Measurements from ENCODE around the gene RHBDD1. TPM values are rescaled to one million over a fixed set of nuclear protein-coding genes. Genes with fewer than 3 reads are reported as not detected.
"Not testable (repeated sequence)": the region's sequence is repeated elsewhere in the genome, so short reads cannot be mapped to it uniquely, and the experiment has no call there.

Gene RHBDD1
- polyA plus RNA-seq, 3 donors = 29.4 to 30.9 (median 30.9) TPM

GRCh38 chr2:226839951-226840350 is 4.1 kb downstream of the RHBDD1 start:
- no peak for DNase-seq (ENCODE audit: low read depth in 3 of 3, low spot score in 2 of 3)

- not testable (repeated sequence) for DNase-seq (ENCODE audit: low read depth in 3 of 3, low spot score in 2 of 3)
These were observed 7.1 kb downstream of the RHBDD1 start for GRCh38 chr2:226843001-226843400.

- no peak for DNase-seq (ENCODE audit: low read depth in 3 of 3, low spot score in 2 of 3)
These were observed 9.7 kb downstream of the RHBDD1 start for GRCh38 chr2:226845386-226846116.

GRCh38 chr2:226847090-226847489 is 11.2 kb downstream of the RHBDD1 start:
- no peak for DNase-seq (ENCODE audit: low read depth in 3 of 3, low spot score in 2 of 3)

- no peak for DNase-seq (ENCODE audit: low read depth in 3 of 3, low spot score in 2 of 3)
These were observed 11.7 kb downstream of the RHBDD1 start for GRCh38 chr2:226847511-226847910.

GRCh38 chr2:226849349-226849748 is 13.5 kb downstream of the RHBDD1 start:
- no peak for DNase-seq (ENCODE audit: low read depth in 3 of 3, low spot score in 2 of 3)

GRCh38 chr2:226850024-226850423 is 14.2 kb downstream of the RHBDD1 start:
- DNase-seq (ENCODE audit: low read depth in 3 of 3, low spot score in 2 of 3) = no peak

- DNase-seq (ENCODE audit: low read depth in 3 of 3, low spot score in 2 of 3) = no peak
These were observed 19.9 kb downstream of the RHBDD1 start for GRCh38 chr2:226855787-226856186.

GRCh38 chr2:226860087-226860486 is 24.2 kb downstream of the RHBDD1 start:
- DNase-seq (ENCODE audit: low read depth in 3 of 3, low spot score in 2 of 3) = no peak

- DNase-seq (ENCODE audit: low read depth in 3 of 3, low spot score in 2 of 3) = no peak
These were observed 26.8 kb downstream of the RHBDD1 start for GRCh38 chr2:226862623-226863022.

- DNase-seq (ENCODE audit: low read depth in 3 of 3, low spot score in 2 of 3) = no peak
These were observed 29.4 kb downstream of the RHBDD1 start for GRCh38 chr2:226865273-226865672.

- no peak for DNase-seq (ENCODE audit: low read depth in 3 of 3, low spot score in 2 of 3)
These were observed 29.9 kb downstream of the RHBDD1 start for GRCh38 chr2:226865710-226866109.

- DNase-seq (ENCODE audit: low read depth in 3 of 3, low spot score in 2 of 3) = no peak
These were observed 32.7 kb downstream of the RHBDD1 start for GRCh38 chr2:226868331-226869162.

- DNase-seq (ENCODE audit: low read depth in 3 of 3, low spot score in 2 of 3) = no peak
These were observed 33.5 kb downstream of the RHBDD1 start for GRCh38 chr2:226869371-226869770.

- no peak for DNase-seq (ENCODE audit: low read depth in 3 of 3, low spot score in 2 of 3)
These were observed 37.3 kb downstream of the RHBDD1 start for GRCh38 chr2:226873051-226873620.

GRCh38 chr2:226873826-226874225 is 38.0 kb downstream of the RHBDD1 start:
- DNase-seq (ENCODE audit: low read depth in 3 of 3, low spot score in 2 of 3) = no peak

- no peak for DNase-seq (ENCODE audit: low read depth in 3 of 3, low spot score in 2 of 3)
These were observed 38.9 kb downstream of the RHBDD1 start for GRCh38 chr2:226874749-226875148.

- no peak for DNase-seq (ENCODE audit: low read depth in 3 of 3, low spot score in 2 of 3)
These were observed 39.8 kb downstream of the RHBDD1 start for GRCh38 chr2:226875438-226876225.

GRCh38 chr2:226877491-226877890 is 41.6 kb downstream of the RHBDD1 start:
- DNase-seq (ENCODE audit: low read depth in 3 of 3, low spot score in 2 of 3) = no peak

- DNase-seq (ENCODE audit: low read depth in 3 of 3, low spot score in 2 of 3) = no peak
These were observed 45.4 kb downstream of the RHBDD1 start for GRCh38 chr2:226881287-226881686.

- DNase-seq (ENCODE audit: low read depth in 3 of 3, low spot score in 2 of 3) = no peak
These were observed 46.8 kb downstream of the RHBDD1 start for GRCh38 chr2:226882606-226883005.

Measured in right renal cortex interstitium (tissue), 3 donors.